ENCODE measurements around the gene ZNF501. TPM values are rescaled to one million over a fixed set of nuclear protein-coding genes. Genes with fewer than 3 reads are reported as not detected.

The ZNF501 gene
- total and polyA plus RNA-seq, 10 donors = 1.5 to 8.5 (median 5.1) TPM

DNA sequence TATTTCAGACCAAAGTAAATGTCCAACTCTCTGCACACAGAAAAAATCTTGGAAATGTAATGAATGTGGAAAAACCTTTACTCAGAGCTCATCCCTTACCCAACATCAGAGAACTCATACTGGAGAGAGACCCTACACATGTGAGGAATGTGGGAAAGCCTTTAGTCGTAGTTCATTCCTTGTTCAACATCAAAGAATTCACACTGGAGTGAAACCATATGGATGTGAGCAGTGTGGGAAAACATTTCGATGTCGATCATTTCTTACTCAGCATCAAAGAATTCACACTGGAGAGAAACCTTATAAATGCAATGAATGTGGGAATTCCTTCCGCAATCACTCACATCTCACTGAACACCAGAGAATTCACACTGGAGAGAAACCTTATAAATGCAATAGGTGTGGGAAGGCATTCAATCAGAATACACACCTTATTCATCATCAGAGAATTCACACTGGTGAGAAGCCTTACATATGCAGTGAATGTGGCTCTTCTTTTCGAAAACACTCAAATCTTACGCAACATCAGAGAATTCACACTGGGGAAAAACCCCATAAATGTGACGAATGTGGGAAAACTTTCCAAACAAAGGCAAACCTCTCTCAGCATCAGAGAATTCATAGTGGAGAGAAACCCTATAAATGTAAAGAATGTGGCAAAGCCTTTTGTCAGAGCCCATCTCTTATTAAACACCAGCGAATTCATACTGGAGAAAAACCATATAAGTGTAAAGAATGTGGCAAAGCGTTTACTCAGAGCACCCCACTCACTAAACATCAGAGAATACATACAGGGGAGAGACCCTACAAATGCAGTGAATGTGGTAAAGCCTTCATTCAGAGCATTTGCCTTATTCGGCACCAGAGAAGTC lies 8.0 kb upstream of the ZNF501 start:
- H3K27me3 ChIP-seq (replicated peaks in 1 of 7) = no peaks in the 10 kb centered on the region
- WGBS, 5 donors = 91 to 98% (median 96%) methylated on average over 10 of the region's 10 CpGs
- no peak overlapping the region for H3K4me3 ChIP-seq
- H3K36me3 ChIP-seq = peaks cover 5 to 63% (median 43%) of the 10 kb centered on the region in 6 donors
- no peak for TF ChIP-seq POLR2A (IDR thresholded peaks at IDR 0.05)
- TF ChIP-seq, protein P1, sequence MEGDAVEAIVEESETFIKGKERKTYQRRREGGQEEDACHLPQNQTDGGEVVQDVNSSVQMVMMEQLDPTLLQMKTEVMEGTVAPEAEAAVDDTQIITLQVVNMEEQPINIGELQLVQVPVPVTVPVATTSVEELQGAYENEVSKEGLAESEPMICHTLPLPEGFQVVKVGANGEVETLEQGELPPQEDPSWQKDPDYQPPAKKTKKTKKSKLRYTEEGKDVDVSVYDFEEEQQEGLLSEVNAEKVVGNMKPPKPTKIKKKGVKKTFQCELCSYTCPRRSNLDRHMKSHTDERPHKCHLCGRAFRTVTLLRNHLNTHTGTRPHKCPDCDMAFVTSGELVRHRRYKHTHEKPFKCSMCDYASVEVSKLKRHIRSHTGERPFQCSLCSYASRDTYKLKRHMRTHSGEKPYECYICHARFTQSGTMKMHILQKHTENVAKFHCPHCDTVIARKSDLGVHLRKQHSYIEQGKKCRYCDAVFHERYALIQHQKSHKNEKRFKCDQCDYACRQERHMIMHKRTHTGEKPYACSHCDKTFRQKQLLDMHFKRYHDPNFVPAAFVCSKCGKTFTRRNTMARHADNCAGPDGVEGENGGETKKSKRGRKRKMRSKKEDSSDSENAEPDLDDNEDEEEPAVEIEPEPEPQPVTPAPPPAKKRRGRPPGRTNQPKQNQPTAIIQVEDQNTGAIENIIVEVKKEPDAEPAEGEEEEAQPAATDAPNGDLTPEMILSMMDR (IDR thresholded peaks at IDR 0.05 in 8 of 11, conservative IDR thresholded peaks at IDR 0.05 in 3 of 11) = no peak
- TF ChIP-seq POLR2AphosphoS5 (IDR thresholded peaks at IDR 0.05) = no peak
- H3K9me3 ChIP-seq = peaks cover 68 to 100% (median 100%) of the 10 kb centered on the region in 8 donors
- DNase-seq = no peak
- no peak overlapping the region for H3K27ac ChIP-seq
- no peaks in the 10 kb centered on the region for H3K4me1 ChIP-seq
- intact Hi-C loops (cut with DNase I; ENCODE audit: low total_unique reads) = no loop called here

DNA sequence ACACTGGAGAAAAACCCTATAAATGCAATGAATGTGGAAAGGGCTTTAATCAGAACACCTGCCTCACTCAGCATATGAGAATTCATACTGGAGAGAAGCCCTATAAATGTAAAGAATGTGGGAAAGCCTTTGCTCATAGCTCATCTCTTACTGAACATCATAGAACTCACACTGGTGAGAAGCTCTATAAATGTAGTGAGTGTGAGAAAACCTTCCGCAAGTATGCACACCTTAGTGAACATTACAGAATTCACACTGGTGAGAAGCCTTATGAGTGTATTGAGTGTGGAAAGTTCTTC lies 7.4 kb upstream of the ZNF501 start:
- peaks cover 65 to 100% (median 100%) of the 10 kb centered on the region in 8 donors for H3K9me3 ChIP-seq
- no peaks in the 10 kb centered on the region for H3K4me1 ChIP-seq
- H3K4me3 ChIP-seq = no peak overlapping the region
- TF ChIP-seq POLR2AphosphoS5 (IDR thresholded peaks at IDR 0.05) = no peak
- TF ChIP-seq, protein P1 (IDR thresholded peaks at IDR 0.05 in 8 of 11, conservative IDR thresholded peaks at IDR 0.05 in 3 of 11) = no peak
- no peak for TF ChIP-seq POLR2A (IDR thresholded peaks at IDR 0.05)
- DNase-seq = no peak
- H3K27ac ChIP-seq = no peak overlapping the region
- intact Hi-C loops (cut with DNase I; ENCODE audit: low total_unique reads) = no loop called here
- H3K27me3 ChIP-seq (replicated peaks in 1 of 7) = no peaks in the 10 kb centered on the region
- peaks cover 5 to 61% (median 43%) of the 10 kb centered on the region in 6 donors for H3K36me3 ChIP-seq
- WGBS, 5 donors = 95 to 100% (median 98%) methylated on average over 1 of the region's 1 CpG

DNA sequence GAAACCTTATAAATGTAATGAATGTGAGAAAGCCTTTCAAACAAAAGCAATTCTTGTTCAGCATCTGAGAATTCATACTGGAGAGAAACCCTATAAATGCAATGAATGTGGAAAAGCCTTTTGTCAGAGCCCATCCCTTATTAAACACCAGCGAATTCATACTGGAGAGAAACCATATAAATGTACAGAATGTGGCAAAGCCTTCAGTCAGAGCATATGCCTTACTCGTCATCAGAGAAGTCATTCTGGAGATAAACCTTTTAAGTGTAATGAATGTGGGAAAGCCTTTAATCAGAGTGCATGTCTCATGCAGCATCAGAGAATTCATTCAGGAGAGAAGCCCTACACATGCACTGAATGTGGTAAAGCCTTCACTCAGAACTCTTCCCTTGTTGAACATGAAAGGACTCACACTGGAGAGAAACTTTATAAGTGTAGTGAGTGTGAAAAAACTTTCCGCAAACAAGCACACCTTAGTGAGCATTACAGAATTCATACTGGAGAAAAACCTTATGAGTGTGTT lies 5.3 kb downstream of the ZNF501 start:
- TF ChIP-seq, protein P1 (IDR thresholded peaks at IDR 0.05 in 8 of 11, conservative IDR thresholded peaks at IDR 0.05 in 3 of 11) = no peak
- no peak for TF ChIP-seq POLR2A (IDR thresholded peaks at IDR 0.05)
- TF ChIP-seq POLR2AphosphoS5 (IDR thresholded peaks at IDR 0.05) = no peak
- 90 to 94% (median 91%) methylated on average over 3 of the region's 3 CpGs for WGBS, 5 donors
- Histone ChIP-seq H3K27me3 (replicated peaks in 1 of 7) (no peaks in the 10 kb centered on the region), H3K4me1 (peaks cover 0 to 9% (median 8%) of the 10 kb centered on the region in 6 donors), H3K36me3 (peaks cover 14 to 63% (median 44%) of the 10 kb centered on the region in 6 donors), H3K9me3 (peaks cover 60 to 100% (median 96%) of the 10 kb centered on the region in 8 donors), H3K27ac (no peak overlapping the region), H3K4me3 (no peak overlapping the region)
- intact Hi-C loops (cut with DNase I; ENCODE audit: low total_unique reads) = no loop called here
- DNase-seq = no peak

DNA sequence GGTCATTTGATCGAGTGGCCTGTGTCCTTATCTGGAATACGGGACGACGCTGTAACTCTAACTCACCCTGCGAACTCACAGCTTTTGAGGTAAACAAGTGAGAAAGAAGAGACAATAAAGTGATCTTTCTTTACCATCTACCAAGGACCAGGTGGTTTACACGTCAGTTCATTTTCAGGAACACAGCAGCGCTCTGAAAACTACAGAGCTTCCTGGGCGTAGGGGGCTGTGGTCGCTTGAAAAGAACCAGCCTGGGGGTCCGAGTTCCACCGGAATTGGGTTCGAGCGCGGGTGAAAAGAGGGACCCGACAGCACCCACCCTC lies 31.6 kb downstream of the ZNF501 start:
- Histone ChIP-seq H3K36me3 (peaks cover 0 to 37% (median 4%) of the 10 kb centered on the region in 6 donors), H3K4me1 (peaks cover 8 to 26% (median 21%) of the 10 kb centered on the region in 6 donors), H3K4me3 (peak overlapping the region; percentile 68 to 94 (median 74)), H3K9me3 (peaks cover 0 to 40% (median 25%) of the 10 kb centered on the region in 8 donors), H3K27me3 (replicated peaks in 1 of 7) (no peaks in the 10 kb centered on the region), H3K27ac (peak overlapping the region; percentile 63 to 90 (median 84))
- DNase-seq = no peak
- intact Hi-C loops (cut with DNase I; ENCODE audit: low total_unique reads) = no loop called here
- WGBS, 5 donors = 2 to 4% (median 3%) methylated on average over 12 to 15 of the region's 15 CpGs
- no peak for TF ChIP-seq POLR2AphosphoS5 (IDR thresholded peaks at IDR 0.05)
- TF ChIP-seq POLR2A (IDR thresholded peaks at IDR 0.05) = no peak
- TF ChIP-seq, protein P1 (IDR thresholded peaks at IDR 0.05 in 8 of 11, conservative IDR thresholded peaks at IDR 0.05 in 3 of 11) = no peak
